Effector memory CD4-positive, alpha-beta T cell (primary cell): ENCODE results near the gene GLS.
"Not testable (repeated sequence)": the region's sequence is repeated elsewhere in the genome, so short reads cannot be mapped to it uniquely, and the experiment has no call there.

Source experiments
- DNase-seq, 3 donors: peaks; one replicate each; pipeline ENCODE4 v3.0.0-alpha.2; 2020
- H3K27ac ChIP-seq: 2 replicates; pipeline ENCODE4 v1.7.0; 2013; ENCODE audit warnings: mild to moderate bottlenecking, low read length, moderate library complexity; ENCODE audit not compliant: insufficient read depth, poor library complexity, severe bottlenecking
- H3K27me3 ChIP-seq: replicated peaks from 2 replicates; pipeline ENCODE4 v1.7.0; 2013; ENCODE audit warnings: mild to moderate bottlenecking, low read length; ENCODE audit not compliant: insufficient read depth, control insufficient read depth, poor library complexity, severe bottlenecking
- H3K36me3 ChIP-seq: 2 replicates; pipeline ENCODE4 v1.7.0; 2013; ENCODE audit warnings: mild to moderate bottlenecking, low read length, moderate library complexity; ENCODE audit not compliant: control insufficient read depth, insufficient read depth
- H3K4me1 ChIP-seq: 2 replicates; pipeline ENCODE4 v1.7.0; 2013; ENCODE audit warnings: low read length, mild to moderate bottlenecking; ENCODE audit not compliant: control insufficient read depth, insufficient read depth, poor library complexity, severe bottlenecking
- H3K4me3 ChIP-seq: 2 replicates; pipeline ENCODE4 v1.7.0; 2013; ENCODE audit warnings: low read length, low read depth, mild to moderate bottlenecking; ENCODE audit not compliant: insufficient read depth, poor library complexity, severe bottlenecking
- H3K9me3 ChIP-seq: 2 replicates; pipeline ENCODE4 v1.7.0; 2013; ENCODE audit warnings: mild to moderate bottlenecking, low read length, moderate library complexity; ENCODE audit not compliant: control insufficient read depth

GLS gene

DNA sequence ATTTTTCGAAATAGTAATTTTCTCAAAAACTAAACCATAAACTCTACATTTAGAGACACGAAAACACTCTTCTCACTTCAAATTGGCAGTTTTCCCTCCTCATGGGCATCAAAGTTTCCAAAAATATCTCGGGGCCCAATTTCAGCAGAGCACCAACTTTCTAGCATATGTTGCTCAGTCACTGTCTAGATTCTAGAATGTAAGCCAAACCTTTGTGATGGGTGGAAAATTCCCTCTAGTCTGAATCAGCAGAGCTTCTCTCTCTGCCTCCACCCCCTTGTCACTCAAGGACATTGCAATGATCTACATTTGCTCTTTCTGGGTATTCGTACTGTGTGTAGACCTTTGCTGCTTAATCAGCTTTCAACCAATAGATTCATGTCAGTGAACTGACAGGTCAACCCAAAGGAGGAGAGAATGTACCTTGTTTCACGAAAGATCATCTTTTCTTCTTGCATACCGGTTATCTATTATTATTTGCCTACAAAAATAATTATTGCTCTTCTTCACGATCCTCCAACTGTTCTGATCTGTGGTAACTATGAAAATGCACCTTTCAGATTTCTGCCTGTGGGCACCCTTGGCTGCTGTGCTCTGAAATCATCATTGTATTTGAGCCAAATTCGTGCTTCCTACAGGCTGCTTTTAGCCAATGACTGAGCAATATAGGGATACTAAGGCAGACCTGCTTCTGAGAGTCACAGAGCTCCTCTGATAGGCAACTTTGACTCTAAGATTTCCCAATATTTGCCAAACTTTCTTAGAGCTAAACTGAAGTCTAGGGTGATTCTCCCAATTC is 38.7 kb upstream of the GLS start:
- Histone ChIP-seq H3K27ac (no peak overlapping the region), H3K27me3 (no peaks in the 10 kb centered on the region), H3K4me3 (no peak overlapping the region), H3K9me3 (no peaks in the 10 kb centered on the region), H3K4me1 (no peaks in the 10 kb centered on the region), H3K36me3 (no peaks in the 10 kb centered on the region)
- no peak for DNase-seq

DNA sequence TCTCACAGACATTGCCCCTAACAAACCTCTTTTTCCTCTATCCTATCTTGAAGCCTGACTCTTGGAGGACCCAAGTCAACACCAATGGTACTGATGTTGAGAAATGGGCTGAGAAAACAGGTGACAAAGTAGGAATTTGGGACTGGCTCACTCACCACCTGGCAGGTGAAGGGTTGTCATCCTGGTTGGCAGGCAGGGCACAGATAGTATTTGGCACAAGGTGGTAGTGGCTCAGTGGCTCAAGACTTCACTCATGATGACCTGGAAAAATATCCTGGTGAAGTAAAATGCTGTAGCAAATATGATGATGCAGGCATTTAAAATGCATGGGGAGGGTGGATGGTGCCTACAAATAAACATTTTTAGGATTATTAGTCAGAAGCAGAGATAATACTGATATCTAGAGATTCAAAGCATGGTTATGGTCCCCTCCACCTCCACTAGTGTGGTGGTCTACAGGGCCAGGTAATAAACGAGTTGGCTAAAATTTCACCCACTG is 38.0 kb upstream of the GLS start:
- Histone ChIP-seq H3K4me1 (no peaks in the 10 kb centered on the region), H3K27ac (no peak overlapping the region), H3K4me3 (no peak overlapping the region), H3K27me3 (no peaks in the 10 kb centered on the region), H3K9me3 (no peaks in the 10 kb centered on the region), H3K36me3 (no peaks in the 10 kb centered on the region)
- no peak for DNase-seq

DNA sequence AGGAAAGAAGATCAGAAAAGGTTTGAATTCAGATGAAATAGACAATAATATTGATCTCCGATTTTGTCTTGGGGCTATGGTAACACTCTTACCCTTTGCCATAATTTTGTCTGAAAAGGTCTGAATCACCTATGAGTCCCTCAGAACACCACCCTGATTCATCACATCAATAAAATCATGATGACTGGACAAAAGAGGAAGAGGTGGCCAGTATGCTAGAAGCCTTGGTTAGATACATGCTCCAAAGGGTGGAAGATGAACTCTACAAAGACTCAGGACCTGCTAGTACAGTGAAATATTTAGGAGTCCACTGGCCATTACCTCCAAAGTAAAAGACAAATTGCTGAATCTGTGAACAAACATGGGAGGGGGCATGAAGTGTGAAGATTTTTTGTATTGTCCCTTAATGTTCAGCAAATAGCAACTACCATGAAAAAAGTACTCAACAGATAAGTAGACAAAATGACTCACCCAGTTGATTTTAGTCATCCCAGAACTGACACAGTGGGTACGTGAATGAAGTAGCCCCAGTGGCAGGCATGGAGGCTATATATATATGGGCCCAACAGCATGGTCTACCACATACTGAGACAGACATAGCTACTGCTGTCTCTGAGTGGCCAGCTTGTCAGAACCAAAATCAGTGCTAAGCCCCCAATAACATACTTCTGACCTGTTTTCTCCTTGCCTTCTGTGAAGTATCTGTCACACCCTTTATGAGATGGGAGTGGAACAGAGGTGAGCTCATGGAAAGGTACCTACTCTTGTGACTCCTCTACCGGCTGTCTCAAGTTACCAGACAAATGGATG is 36.5 kb upstream of the GLS start:
- Histone ChIP-seq H3K27me3 (no peaks in the 10 kb centered on the region), H3K9me3 (no peaks in the 10 kb centered on the region), H3K27ac (no peak overlapping the region), H3K4me3 (no peak overlapping the region), H3K36me3 (no peaks in the 10 kb centered on the region), H3K4me1 (no peaks in the 10 kb centered on the region)
- no peak for DNase-seq

DNA sequence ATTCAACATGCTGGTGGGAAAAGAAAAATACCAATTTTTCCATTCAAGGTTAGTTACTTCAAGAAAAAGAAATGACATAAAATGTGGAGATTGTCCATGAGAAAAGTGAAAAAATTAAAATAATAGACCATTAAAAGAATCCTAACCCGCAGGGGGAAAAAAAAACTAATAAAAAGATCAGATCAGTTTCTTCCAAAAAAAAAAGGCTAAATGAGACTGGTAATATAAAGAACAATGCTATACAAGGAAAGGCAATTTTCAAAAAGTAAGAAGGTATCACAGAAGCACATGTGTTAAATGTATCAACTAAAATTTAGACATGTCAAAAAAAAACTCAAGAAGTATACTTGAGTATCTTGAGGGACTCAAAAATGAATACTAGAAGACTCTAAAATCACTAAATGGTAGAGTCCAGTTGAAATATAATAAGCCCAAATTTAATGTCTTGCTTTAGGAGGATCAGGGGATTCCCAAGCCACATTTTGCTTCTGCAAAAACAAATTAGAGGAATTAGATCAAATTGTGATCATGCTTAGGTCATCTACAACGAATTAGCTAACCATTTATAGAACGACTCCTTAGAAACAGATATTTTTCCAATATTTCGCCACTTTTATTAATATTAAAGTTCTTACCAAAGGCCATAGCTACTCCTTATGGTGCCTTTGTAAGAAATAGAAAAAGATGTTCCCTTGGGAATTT is 35.8 kb upstream of the GLS start:
- Histone ChIP-seq H3K27ac (no peak overlapping the region), H3K4me1 (no peaks in the 10 kb centered on the region), H3K9me3 (no peaks in the 10 kb centered on the region), H3K36me3 (no peaks in the 10 kb centered on the region), H3K4me3 (no peak overlapping the region), H3K27me3 (no peaks in the 10 kb centered on the region)
- DNase-seq: no peak

DNA sequence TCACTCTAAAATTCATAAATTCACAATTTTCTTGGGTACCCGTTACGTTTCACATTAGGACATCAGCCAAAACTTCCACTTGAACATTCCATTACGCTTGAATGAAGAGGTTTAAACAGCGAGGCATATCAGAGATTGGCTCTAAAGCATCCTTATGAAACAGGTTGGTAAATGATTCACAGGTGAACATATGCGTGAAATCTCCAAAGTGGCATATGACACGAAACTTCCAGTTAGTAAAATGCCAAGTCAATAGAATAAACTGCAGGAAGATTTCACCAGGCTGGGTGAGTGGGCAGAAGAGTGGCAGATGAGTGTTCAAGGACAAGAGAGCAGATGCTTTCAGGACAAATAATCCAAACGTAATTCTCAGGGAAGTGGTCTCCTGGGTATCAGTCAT is 33.9 kb upstream of the GLS start:
- H3K4me1 ChIP-seq: no peaks in the 10 kb centered on the region
- H3K27ac ChIP-seq: no peak overlapping the region
- H3K27me3 ChIP-seq: no peaks in the 10 kb centered on the region
- H3K36me3 ChIP-seq: no peaks in the 10 kb centered on the region
- H3K4me3 ChIP-seq: no peak overlapping the region
- H3K9me3 ChIP-seq: no peaks in the 10 kb centered on the region
- DNase-seq: no peak

DNA sequence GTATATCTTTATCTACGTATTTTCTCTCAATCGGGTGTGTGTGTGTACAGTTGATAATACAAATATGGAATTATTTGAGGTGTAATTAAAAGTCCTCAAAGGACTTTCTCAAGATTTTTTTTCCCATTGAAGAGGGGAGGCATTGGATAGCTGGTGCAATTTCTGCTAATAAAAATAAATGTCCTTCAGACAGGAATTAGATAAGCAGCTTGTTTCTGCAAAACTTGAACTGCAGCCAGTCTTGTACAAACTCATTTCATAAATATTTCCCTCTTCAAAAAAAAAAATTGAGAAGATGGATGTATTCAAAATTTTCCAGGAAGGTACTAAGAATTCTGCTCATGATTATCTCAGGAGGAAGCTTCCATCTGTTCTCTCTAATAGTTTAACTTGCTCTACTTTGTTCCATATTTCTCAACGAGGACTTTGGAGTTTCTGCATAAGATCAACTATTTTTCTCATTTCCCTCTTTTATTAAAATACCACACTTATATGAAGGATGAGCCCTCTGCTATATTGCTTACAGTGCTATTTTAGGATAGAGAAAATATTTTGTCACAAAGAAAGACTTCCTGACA is 33.0 kb upstream of the GLS start:
- no peak for DNase-seq
- H3K4me1 ChIP-seq: no peaks in the 10 kb centered on the region
- H3K9me3 ChIP-seq: no peaks in the 10 kb centered on the region
- no peak overlapping the region for H3K4me3 ChIP-seq
- H3K27me3 ChIP-seq: no peaks in the 10 kb centered on the region
- no peak overlapping the region for H3K27ac ChIP-seq
- no peaks in the 10 kb centered on the region for H3K36me3 ChIP-seq

DNA sequence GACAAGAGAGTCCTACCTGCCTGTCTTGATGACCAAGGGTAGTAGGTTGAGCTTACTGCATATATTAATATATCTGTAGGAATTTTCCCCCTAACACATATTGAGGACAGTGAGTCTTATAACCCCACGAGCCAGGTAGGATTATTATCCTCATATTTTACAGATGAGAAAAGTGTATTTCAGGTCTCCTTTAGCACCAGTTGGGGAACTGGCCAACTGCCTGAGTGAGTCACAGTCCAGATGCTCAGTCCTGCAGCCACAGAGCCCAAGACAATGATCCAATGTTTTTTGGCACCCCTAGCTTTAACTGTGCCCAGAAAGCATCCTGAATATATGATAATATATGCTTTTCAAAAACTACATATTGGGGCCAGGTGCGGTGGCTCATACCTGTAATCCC is 30.8 kb upstream of the GLS start:
- Histone ChIP-seq H3K9me3 (no peaks in the 10 kb centered on the region), H3K36me3 (no peaks in the 10 kb centered on the region), H3K4me3 (no peak overlapping the region), H3K27ac (no peak overlapping the region), H3K27me3 (no peaks in the 10 kb centered on the region), H3K4me1 (no peaks in the 10 kb centered on the region)
- no peak for DNase-seq

DNA sequence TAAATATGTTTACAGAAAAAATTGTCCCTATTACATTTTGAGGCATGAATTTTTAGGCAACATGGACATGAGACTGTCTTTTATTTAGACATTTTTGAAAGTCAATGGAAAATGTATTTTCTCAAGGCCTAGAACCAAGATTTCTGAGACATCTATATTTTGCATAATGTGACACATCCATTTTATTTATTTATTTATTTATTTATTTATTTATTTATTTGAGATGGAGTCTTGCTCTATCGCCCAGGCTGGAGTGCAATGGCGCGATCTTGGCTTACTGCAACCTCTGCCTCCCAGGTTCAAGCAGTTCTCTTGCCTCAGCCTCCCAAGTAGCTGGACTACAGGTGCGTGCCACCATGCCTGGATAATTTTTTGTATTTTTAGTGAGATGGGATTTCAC is 27.6 kb upstream of the GLS start:
- H3K27ac ChIP-seq, H3K27me3 ChIP-seq, H3K9me3 ChIP-seq, DNase-seq, H3K4me1 ChIP-seq, H3K4me3 ChIP-seq, H3K36me3 ChIP-seq: not testable (repeated sequence)

DNA sequence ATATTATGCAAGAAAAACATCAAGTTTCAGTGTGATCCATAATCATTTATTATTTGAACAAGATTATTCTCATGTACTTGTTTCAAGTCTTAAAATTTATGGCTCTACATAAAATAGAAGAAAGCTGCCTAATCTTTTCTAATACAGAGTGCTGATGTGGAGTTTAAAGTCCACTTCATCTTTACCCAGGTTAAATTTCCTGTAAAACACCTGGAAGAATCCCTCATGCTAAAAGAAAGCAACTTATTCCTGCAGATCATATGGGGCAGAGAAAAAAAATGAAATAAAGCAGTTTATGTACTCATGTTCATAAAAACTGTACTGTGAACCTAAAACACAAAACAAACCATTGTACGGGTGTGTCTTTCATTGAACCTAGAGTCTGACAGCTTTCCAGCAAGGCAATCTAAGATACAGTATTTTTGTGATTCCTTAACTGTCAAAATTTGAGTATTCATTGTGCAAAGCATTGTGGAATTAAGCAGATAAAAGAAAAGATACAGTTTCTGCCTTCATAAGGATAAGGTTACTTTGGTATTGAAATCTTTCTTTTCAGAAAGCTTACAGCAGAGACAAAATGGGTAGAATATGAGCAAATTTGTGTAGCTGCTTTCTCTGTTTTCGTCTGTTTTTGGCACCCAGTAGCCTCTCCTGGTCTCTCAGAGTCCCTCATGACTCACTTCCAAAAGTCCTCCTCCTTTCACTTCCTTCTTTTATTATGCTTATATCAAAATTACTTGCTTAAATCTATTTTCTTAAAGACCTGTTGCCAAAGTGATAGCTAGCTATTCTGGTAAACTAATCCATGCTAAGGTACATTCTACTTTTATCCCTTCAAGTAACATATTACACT is 26.9 kb upstream of the GLS start:
- Histone ChIP-seq H3K9me3 (no peaks in the 10 kb centered on the region), H3K4me1 (no peaks in the 10 kb centered on the region), H3K4me3 (no peak overlapping the region), H3K27me3 (no peaks in the 10 kb centered on the region), H3K27ac (no peak overlapping the region), H3K36me3 (no peaks in the 10 kb centered on the region)
- no peak for DNase-seq
